HepG2 (cell line): ENCODE measurements around the gene PRDX2. TPM values are rescaled to one million over a fixed set of nuclear protein-coding genes. Genes with fewer than 3 reads are reported as not detected.
A peak's percentile ranks its signal among the peaks of the same experiment; 100 is the strongest.

Experiments
- MLLT10 ChIP-seq: sonication (generic); formaldehyde crosslinking; IDR thresholded peaks from 2 replicates; pipeline ENCODE4 v1.4.0; 2020; ENCODE audit warnings: missing genetic modification reagents
- NR2F2 ChIP-seq: IDR thresholded peaks from 2 replicates; pipeline ENCODE4 v1.6.1; 2012; ENCODE audit warnings: low read depth, inconsistent platforms, borderline replicate concordance
- ONECUT2 ChIP-seq: sonication (generic); formaldehyde crosslinking; IDR thresholded peaks from 2 replicates; pipeline ENCODE4 v1.4.0; 2020; ENCODE audit warnings: missing genetic modification reagents
- RAD51 ChIP-seq: fragments of 450-650 bp; IDR thresholded peaks from 2 replicates; pipeline ENCODE4 v1.6.1; 2016; ENCODE audit warnings: borderline replicate concordance
- SPEN ChIP-seq: sonication (generic); formaldehyde crosslinking; IDR thresholded peaks from 2 replicates; pipeline ENCODE4 v1.5.1; 2020; ENCODE audit warnings: low read depth, mild to moderate bottlenecking, missing genetic modification reagents
- YY1 ChIP-seq: IDR thresholded peaks from 2 replicates; pipeline ENCODE4 v1.6.1; 2011; ENCODE audit warnings: low read length, low read depth, moderate library complexity, mild to moderate bottlenecking; ENCODE audit not compliant: insufficient read depth, insufficient replicate concordance
- ZFP90 ChIP-seq: sonication (generic); formaldehyde crosslinking; IDR thresholded peaks from 2 replicates; pipeline ENCODE4 v1.8.0; 2022; ENCODE audit warnings: missing genetic modification reagents, mild to moderate bottlenecking, inconsistent platforms, borderline replicate concordance
- ZNF496 ChIP-seq: sonication (generic); formaldehyde crosslinking; IDR thresholded peaks from 2 replicates; pipeline ENCODE4 v1.8.1; 2023; ENCODE audit warnings: mild to moderate bottlenecking, moderate library complexity, missing genetic modification reagents; ENCODE audit not compliant: insufficient replicate concordance
- ZNF572 ChIP-seq: sonication (generic); formaldehyde crosslinking; IDR thresholded peaks from 2 replicates; pipeline ENCODE4 v1.5.1; 2020; ENCODE audit warnings: mild to moderate bottlenecking, missing genetic modification reagents
- ZNF607 ChIP-seq: sonication (generic); formaldehyde crosslinking; IDR thresholded peaks from 2 replicates; pipeline ENCODE4 v1.5.1; 2020; ENCODE audit warnings: missing genetic modification reagents, mild to moderate bottlenecking, borderline replicate concordance
- polyA plus RNA-seq, 8 experiments: library from polyadenylated mRNA; depleted of rRNA in 3 of 8; stranded (reverse) in 7 of 8; unstranded in 1 of 8; fragments of >200 nt; fragmentation: Illumina TruSeq in 4 of 8; extraction: Trizol in 4 of 8; gene quantifications; 2 replicates each; pipeline versions ENCODE4 v1.2.1 to v1.2.3, GENCODE V29; 2011 to 2016; ENCODE audit warnings: low read depth in 4 of 8, missing spikeins in 1 of 8, mixed read lengths in 1 of 8; ENCODE audit not compliant: insufficient read depth in 1 of 8
- total RNA-seq, 5 experiments: library from RNA; depleted of rRNA; stranded (reverse); fragments of >200 nt; fragmentation: Illumina TruSeq; extraction: Trizol; gene quantifications; 2 replicates each; pipeline ENCODE4 v1.2.3, GENCODE V29; 2016; ENCODE audit warnings: low read depth in 1 of 5
- TF ChIP-seq, protein P1 (sequence below): sonication (generic); formaldehyde crosslinking; IDR thresholded peaks from 2 replicates; pipeline ENCODE4 v1.4.0; 2020; ENCODE audit warnings: missing genetic modification reagents, borderline replicate concordance
- TF ChIP-seq, protein P2 (sequence below): sonication (generic); formaldehyde crosslinking; conservative IDR thresholded peaks from 2 replicates; pipeline ENCODE4 v1.5.0; 2020; ENCODE audit warnings: missing genetic modification reagents
- TF ChIP-seq, protein P3 (sequence below): sonication (generic); IDR thresholded peaks from 2 replicates; pipeline ENCODE4 v1.6.1; 2016; ENCODE audit warnings: low read depth, borderline replicate concordance
- TF ChIP-seq, protein P4 (sequence below): sonication (generic); formaldehyde crosslinking; IDR thresholded peaks from 2 replicates; pipeline ENCODE4 v1.4.0; 2020; ENCODE audit warnings: missing genetic modification reagents

Gene PRDX2
- total and polyA plus RNA-seq, 2 of the 13 experiments (the other 11 are each of a cell fraction or from before 2014, with no cell fraction given): 218 to 381 TPM

DNA sequence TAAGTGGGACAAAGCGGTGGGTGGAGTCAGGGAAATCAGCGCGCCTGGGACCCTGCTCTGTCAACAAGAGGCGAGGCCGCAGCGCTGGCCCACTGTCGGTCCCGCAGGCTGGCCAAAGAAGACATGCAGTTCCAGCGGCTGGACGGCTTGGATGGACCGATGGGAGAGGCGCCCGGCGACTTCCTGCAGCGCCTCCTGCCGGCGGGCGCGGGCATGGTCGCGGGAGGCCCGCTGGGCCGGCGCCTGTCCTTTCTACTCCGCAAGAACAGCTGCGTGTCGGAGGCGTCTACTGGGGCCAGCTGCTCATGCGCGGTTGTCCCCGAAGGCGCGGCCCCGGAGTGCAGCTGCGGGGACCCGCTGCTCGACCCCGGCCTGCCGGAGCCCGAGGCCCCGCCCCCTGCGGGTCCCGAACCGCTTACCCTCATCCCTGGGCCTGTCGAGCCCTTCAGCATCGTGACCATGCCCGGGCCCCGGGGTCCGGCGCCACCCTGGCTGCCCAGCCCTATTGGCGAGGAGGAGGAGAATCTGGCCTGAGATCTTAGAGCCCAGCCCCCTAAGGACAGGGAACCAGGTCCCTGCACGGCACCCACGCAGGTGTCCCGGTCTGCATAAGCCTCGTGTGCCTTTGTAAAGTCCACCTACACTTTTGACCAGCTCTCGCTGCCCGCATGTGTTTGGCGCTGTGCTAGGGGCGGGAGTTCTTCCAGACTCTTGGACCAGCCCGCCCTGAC, 43.9 kb downstream of the PRDX2 start (continued):
- TF ChIP-seq, protein P1, sequence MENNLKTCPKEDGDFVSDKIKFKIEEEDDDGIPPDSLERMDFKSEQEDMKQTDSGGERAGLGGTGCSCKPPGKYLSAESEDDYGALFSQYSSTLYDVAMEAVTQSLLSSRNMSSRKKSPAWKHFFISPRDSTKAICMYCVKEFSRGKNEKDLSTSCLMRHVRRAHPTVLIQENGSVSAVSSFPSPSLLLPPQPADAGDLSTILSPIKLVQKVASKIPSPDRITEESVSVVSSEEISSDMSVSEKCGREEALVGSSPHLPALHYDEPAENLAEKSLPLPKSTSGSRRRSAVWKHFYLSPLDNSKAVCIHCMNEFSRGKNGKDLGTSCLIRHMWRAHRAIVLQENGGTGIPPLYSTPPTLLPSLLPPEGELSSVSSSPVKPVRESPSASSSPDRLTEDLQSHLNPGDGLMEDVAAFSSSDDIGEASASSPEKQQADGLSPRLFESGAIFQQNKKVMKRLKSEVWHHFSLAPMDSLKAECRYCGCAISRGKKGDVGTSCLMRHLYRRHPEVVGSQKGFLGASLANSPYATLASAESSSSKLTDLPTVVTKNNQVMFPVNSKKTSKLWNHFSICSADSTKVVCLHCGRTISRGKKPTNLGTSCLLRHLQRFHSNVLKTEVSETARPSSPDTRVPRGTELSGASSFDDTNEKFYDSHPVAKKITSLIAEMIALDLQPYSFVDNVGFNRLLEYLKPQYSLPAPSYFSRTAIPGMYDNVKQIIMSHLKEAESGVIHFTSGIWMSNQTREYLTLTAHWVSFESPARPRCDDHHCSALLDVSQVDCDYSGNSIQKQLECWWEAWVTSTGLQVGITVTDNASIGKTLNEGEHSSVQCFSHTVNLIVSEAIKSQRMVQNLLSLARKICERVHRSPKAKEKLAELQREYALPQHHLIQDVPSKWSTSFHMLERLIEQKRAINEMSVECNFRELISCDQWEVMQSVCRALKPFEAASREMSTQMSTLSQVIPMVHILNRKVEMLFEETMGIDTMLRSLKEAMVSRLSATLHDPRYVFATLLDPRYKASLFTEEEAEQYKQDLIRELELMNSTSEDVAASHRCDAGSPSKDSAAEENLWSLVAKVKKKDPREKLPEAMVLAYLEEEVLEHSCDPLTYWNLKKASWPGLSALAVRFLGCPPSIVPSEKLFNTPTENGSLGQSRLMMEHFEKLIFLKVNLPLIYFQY: peak; percentile 81
- 0 out of 2 replicates have a peak, but pooled peaks have one; percentile 80 for TF ChIP-seq ZNF572
- no peak for TF ChIP-seq NR2F2
- TF ChIP-seq ZFP90 (CRISPR knock-in tag): no peak
- peak; percentile 67 for TF ChIP-seq YY1
- no peak for TF ChIP-seq ONECUT2 (CRISPR knock-in tag)
- TF ChIP-seq ZNF496: no peak
- TF ChIP-seq, protein P2, sequence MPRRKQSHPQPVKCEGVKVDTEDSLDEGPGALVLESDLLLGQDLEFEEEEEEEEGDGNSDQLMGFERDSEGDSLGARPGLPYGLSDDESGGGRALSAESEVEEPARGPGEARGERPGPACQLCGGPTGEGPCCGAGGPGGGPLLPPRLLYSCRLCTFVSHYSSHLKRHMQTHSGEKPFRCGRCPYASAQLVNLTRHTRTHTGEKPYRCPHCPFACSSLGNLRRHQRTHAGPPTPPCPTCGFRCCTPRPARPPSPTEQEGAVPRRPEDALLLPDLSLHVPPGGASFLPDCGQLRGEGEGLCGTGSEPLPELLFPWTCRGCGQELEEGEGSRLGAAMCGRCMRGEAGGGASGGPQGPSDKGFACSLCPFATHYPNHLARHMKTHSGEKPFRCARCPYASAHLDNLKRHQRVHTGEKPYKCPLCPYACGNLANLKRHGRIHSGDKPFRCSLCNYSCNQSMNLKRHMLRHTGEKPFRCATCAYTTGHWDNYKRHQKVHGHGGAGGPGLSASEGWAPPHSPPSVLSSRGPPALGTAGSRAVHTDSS (CRISPR knock-in tag): no peak
- TF ChIP-seq SPEN (CRISPR knock-in tag): peak; percentile 40; the same call in 1 of the 2 replicates
- TF ChIP-seq, protein P3, sequence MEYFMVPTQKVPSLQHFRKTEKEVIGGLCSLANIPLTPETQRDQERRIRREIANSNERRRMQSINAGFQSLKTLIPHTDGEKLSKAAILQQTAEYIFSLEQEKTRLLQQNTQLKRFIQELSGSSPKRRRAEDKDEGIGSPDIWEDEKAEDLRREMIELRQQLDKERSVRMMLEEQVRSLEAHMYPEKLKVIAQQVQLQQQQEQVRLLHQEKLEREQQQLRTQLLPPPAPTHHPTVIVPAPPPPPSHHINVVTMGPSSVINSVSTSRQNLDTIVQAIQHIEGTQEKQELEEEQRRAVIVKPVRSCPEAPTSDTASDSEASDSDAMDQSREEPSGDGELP: peak; percentile 63; the same call in 1 of the 2 replicates
- TF ChIP-seq, protein P4, sequence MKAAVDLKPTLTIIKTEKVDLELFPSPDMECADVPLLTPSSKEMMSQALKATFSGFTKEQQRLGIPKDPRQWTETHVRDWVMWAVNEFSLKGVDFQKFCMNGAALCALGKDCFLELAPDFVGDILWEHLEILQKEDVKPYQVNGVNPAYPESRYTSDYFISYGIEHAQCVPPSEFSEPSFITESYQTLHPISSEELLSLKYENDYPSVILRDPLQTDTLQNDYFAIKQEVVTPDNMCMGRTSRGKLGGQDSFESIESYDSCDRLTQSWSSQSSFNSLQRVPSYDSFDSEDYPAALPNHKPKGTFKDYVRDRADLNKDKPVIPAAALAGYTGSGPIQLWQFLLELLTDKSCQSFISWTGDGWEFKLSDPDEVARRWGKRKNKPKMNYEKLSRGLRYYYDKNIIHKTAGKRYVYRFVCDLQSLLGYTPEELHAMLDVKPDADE (CRISPR knock-in tag): no peak
- peak; percentile 43 for TF ChIP-seq ZNF607
- no peak for TF ChIP-seq MLLT10
- no peak for TF ChIP-seq RAD51
